Type B pancreatic cell (in vitro differentiated cells): ENCODE results near the gene NTN5. TPM values are rescaled to one million over a fixed set of nuclear protein-coding genes. Genes with fewer than 3 reads are reported as not detected.

Source experiments
- DNase-seq: peaks from one replicate; pipeline ENCODE4 v3.0.0; 2021; ENCODE audit warnings: mixed read lengths; ENCODE audit not compliant: unreplicated experiment; ENCODE audit errors: extremely low spot score
- H3K27ac Mint-ChIP-seq: 2 replicates; pipeline ENCODE4 v1.8.0; 2021; ENCODE audit warnings: mild to moderate bottlenecking, mixed read lengths
- H3K27me3 Mint-ChIP-seq: 2 replicates; pipeline ENCODE4 v1.8.0; 2021; ENCODE audit warnings: mixed read lengths
- H3K36me3 Mint-ChIP-seq: 2 replicates; pipeline ENCODE4 v1.8.0; 2021; ENCODE audit warnings: mixed read lengths
- H3K4me1 Mint-ChIP-seq: one replicate; pipeline ENCODE4 v1.8.0; 2021; ENCODE audit warnings: mixed read lengths; ENCODE audit not compliant: unreplicated experiment
- H3K4me3 Mint-ChIP-seq: 2 replicates; pipeline ENCODE4 v1.8.0; 2021; ENCODE audit warnings: mild to moderate bottlenecking, mixed read lengths
- H3K9me3 Mint-ChIP-seq: 2 replicates; pipeline ENCODE4 v1.8.0; 2021; ENCODE audit warnings: mixed read lengths
- total RNA-seq: library from RNA; stranded (reverse); gene quantifications from 2 replicates; pipeline ENCODE4 v1.2.1, GENCODE V29; 2021; ENCODE audit warnings: low replicate concordance
- TF ChIP-seq, protein P1 (sequence below): fragments of 200-600 bp; sonication (generic); conservative IDR thresholded peaks from 2 replicates; pipeline ENCODE4 v1.5.0; 2021; ENCODE audit warnings: antibody characterized with exemption, mild to moderate bottlenecking

The NTN5 gene
- total RNA-seq, 1 donor from 2014 or later: 1.2 TPM

DNA sequence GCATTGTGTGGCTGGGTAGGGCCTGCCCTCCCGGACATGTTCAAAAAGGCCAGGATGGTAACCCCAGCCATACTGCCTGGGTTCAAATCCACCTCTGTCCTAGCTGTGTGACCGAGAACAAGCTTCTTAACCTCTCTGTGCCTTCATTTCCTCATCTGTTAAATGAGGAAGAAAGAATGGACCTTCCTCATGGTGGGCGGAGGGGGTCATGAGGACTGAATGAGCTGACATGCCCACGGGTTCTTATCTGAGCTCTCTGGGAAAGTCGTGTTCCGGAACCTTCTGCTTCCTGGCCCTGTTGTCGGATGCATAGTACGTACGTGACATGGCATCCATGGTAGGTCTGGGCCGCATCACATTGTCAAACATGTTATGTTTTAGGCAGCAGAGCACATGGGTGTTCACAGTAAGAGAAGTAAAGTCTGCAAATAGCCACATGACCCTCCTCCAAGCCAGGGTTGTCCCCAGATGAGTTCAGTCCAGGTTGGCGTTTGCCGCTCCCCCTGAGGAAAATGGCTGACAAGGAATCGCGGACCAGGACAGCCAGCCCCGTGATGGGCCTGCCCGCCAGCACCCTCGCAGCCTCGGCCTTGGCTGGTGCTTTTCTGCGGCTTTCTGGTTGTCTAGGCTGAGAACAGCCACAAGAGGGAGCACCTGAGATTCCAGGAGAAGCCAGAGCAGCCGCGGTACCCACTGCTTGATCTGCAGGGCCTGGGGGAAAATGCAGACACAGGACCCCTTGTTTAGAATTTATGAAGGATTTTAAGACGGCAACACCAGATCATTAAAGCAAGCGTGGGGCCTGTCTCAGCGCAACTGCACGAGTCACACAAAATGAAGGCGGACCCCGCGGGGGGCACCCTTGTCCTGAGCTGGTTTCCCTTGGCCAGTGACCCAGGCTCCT, 2.4 kb upstream of the NTN5 start:
- TF ChIP-seq, protein P1, sequence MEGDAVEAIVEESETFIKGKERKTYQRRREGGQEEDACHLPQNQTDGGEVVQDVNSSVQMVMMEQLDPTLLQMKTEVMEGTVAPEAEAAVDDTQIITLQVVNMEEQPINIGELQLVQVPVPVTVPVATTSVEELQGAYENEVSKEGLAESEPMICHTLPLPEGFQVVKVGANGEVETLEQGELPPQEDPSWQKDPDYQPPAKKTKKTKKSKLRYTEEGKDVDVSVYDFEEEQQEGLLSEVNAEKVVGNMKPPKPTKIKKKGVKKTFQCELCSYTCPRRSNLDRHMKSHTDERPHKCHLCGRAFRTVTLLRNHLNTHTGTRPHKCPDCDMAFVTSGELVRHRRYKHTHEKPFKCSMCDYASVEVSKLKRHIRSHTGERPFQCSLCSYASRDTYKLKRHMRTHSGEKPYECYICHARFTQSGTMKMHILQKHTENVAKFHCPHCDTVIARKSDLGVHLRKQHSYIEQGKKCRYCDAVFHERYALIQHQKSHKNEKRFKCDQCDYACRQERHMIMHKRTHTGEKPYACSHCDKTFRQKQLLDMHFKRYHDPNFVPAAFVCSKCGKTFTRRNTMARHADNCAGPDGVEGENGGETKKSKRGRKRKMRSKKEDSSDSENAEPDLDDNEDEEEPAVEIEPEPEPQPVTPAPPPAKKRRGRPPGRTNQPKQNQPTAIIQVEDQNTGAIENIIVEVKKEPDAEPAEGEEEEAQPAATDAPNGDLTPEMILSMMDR: peak; percentile 92
- no peaks in the 10 kb centered on the region for H3K36me3 Mint-ChIP-seq
- peak overlapping the region; percentile 83 for H3K27ac Mint-ChIP-seq
- peak; percentile 79 for DNase-seq
- H3K4me3 Mint-ChIP-seq: peak overlapping the region; percentile 45
- peaks cover 27% of the 10 kb centered on the region for H3K4me1 Mint-ChIP-seq
- H3K9me3 Mint-ChIP-seq: no peaks in the 10 kb centered on the region
- H3K27me3 Mint-ChIP-seq: peaks cover 7% of the 10 kb centered on the region

DNA sequence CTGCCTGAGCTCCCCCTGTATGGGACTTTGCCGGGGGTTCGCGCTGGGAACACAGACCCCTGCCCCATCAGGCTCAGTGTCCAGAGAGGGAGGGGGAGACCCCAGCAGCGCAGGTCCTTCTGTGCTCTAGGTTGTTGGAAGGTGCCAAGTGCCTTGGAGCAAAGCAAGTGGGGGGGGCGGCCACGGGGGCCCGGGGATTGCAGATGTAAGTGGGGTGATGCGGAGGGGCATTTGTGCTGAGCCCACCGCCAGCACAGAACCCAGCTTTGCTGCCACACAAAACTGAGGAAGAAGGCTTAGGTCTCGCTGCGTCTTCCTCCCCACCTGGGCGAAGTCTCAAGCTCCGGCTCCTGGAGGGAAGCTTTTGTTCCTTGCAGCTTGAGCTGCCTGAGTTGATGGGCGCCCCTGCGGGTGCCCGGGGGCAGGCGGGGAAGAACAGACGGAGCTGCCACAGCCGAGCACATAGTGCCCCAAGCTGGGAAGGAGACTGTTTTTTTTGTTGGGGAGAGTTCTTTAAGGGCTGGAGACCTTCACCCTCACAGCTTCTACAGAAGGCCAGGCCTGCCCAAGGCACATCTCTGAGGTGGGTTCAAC, 1.5 kb upstream of the NTN5 start:
- H3K36me3 Mint-ChIP-seq: no peaks in the 10 kb centered on the region
- no peak for DNase-seq
- H3K27me3 Mint-ChIP-seq: peaks cover 7% of the 10 kb centered on the region
- H3K4me1 Mint-ChIP-seq: peaks cover 27% of the 10 kb centered on the region
- TF ChIP-seq, protein P1: no peak
- H3K9me3 Mint-ChIP-seq: no peaks in the 10 kb centered on the region
- no peak overlapping the region for H3K27ac Mint-ChIP-seq
- no peak overlapping the region for H3K4me3 Mint-ChIP-seq

DNA sequence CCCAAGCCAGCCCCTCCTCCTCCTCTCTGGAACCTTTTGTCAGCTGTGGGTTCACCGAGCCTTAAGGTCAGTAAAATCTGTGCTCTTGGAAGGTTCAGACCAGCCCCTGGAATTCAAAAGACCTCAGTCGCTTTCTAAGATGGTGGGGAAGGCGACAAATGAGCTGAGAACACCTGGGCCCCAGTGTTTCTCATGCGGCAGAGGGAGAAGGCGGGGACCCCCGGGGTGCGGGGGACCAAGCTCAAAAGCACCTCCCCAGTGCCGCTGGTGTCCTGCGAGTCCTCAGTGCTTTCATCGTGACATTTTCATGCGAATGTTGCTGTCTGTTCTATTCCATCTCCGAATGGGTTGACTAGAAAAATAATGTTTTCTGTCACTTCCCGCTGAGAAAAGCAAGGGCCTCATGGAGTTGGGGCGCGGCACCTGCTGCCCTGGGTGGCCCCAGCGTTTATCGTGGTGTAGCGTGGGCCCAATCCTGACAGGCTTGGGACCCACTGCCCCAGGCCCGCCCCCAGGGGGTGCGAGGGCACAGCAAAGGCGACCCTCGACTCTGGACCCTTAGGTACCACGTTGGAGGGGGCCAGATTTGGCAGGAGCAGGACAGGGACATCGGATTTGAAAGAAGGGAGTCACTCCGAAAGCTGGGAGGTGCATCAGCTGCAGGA, 751 bp upstream of the NTN5 start:
- Mint-ChIP-seq H3K27ac (no peak overlapping the region), H3K4me3 (no peak overlapping the region), H3K9me3 (no peaks in the 10 kb centered on the region), H3K36me3 (no peaks in the 10 kb centered on the region), H3K4me1 (peaks cover 27% of the 10 kb centered on the region), H3K27me3 (peaks cover 7% of the 10 kb centered on the region)
- DNase-seq: no peak
- TF ChIP-seq, protein P1: no peak

DNA sequence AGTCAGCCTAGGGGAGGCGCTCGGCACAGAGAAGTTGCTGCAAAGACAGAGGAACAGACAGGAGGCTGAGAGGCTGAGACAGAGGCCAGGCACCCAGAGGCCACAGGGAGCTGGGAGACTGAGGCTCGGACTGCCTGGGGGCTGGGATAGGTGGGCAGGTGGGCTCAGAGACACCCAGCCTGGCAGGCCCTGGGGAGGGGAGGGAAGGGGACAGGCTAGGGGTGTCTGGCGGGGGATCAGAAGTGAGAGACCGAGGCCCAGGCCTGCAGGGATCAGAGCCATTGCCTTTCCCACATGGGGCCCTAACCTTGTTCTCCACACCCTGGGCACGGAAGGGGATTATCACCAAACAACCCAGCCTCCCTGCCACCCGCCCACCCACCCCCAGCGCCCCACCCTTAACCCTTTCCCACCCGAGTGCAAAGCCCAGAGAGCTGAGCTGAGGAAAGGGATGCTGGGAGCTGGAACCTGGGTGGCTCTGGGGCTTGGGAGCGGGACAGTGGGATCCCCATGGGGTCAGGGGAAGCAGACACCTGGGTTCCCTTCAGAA, 1.3 kb downstream of the NTN5 start:
- peaks cover 21% of the 10 kb centered on the region for H3K4me1 Mint-ChIP-seq
- H3K27ac Mint-ChIP-seq: peak overlapping the region; percentile 69
- no peaks in the 10 kb centered on the region for H3K9me3 Mint-ChIP-seq
- no peak for DNase-seq
- TF ChIP-seq, protein P1: no peak
- H3K36me3 Mint-ChIP-seq: no peaks in the 10 kb centered on the region
- peaks cover 7% of the 10 kb centered on the region for H3K27me3 Mint-ChIP-seq
- no peak overlapping the region for H3K4me3 Mint-ChIP-seq

DNA sequence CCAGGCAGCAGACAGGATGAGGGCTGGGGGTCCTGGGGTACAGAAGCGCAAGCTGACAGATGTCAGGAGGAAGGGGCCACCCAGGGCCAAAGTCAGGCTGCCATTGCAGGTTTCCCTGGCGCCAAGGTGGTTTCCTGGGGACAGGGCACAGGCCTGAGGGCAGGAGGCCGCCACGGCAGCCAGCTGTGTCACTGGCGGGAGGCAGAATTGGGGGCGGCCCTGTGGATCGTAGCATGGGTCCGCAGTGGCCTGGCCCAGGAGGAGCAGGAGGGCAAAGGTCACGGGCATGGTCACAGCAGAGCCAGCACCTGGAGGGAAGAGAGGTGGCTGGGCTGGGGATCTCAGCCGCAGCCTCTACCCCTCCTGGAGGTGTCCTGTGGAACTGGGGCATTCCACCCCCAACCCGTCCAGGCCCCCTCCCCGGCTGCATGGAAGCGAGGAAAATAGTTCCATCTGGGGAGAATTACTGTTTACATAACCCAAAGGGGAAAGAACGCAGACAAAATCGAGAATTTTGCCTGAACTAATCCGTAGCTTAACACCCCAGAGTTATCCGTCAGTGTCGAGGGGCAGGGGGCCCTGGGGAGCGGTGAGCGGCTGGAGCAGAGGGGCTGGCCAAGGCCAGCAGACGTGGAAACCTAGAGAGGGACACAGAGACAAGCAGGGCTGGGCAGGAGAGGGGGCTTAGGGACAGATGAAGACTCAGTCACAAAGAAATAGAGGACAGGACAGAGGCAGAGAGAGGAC, 1.9 kb downstream of the NTN5 start:
- TF ChIP-seq, protein P1: no peak
- Mint-ChIP-seq H3K9me3 (no peaks in the 10 kb centered on the region), H3K4me3 (no peak overlapping the region), H3K27ac (peak overlapping the region; percentile 69), H3K27me3 (peaks cover 7% of the 10 kb centered on the region), H3K4me1 (peaks cover 21% of the 10 kb centered on the region), H3K36me3 (no peaks in the 10 kb centered on the region)
- DNase-seq: no peak
